NCI-H446 (cell line): ENCODE results near the gene SYN1.
"Not testable (repeated sequence)": the region's sequence is repeated elsewhere in the genome, so short reads cannot be mapped to it uniquely, and the experiment has no call there.

Experiments used
- DNase-seq, 2 experiments: peaks; one replicate each; lab custom pipeline; 2025; lab: John Stamatoyannopoulos, UW

SYN1 gene

DNA sequence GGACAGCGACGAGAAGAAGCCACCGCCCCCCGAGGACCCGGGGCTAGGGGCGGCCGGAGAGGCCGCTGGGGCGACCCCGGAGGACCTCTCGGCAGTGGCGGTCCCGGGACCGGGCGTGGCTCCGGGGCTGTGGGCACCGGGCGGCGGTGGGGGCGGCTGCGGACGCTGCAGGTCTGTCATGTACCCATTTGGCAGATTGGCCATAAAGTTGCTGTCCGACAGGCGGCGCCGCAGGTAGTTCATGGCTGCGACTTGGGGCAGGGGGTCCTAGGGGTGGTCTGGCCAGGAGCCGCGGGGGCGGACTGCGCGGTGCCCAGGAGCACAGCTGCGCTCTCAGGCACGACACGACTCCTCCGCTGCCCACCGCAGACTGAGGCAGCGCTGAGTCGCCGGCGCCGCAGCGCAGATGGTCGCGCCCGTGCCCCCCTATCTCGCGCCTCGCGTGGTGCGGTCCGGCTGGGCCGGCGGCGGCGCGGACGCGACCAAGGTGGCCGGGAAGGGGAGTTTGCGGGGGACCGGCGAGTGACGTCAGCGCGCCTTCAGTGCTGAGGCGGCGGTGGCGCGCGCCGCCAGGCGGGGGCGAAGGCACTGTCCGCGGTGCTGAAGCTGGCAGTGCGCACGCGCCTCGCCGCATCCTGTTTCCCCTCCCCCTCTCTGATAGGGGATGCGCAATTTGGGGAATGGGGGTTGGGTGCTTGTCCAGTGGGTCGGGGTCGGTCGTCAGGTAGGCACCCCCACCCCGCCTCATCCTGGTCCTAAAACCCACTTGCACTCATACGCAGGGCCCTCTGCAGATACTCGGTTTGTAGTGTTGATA, at the start of gene SYN1:
Gene SYN1, minus strand, starts transcription at position 372 of the 817 bp plus-strand sequence. Its CDS starts 129 bp downstream, at position 243.
- DNase-seq, result peak; percentile 8 to 86

- DNase-seq, result not testable (repeated sequence)
Observed at GRCh38 chrX:47665797-47666196, 46.1 kb upstream of the SYN1 start.

GRCh38 chrX:47664737-47665136, 45.1 kb upstream of the SYN1 start:
- DNase-seq, result no peak

DNA sequence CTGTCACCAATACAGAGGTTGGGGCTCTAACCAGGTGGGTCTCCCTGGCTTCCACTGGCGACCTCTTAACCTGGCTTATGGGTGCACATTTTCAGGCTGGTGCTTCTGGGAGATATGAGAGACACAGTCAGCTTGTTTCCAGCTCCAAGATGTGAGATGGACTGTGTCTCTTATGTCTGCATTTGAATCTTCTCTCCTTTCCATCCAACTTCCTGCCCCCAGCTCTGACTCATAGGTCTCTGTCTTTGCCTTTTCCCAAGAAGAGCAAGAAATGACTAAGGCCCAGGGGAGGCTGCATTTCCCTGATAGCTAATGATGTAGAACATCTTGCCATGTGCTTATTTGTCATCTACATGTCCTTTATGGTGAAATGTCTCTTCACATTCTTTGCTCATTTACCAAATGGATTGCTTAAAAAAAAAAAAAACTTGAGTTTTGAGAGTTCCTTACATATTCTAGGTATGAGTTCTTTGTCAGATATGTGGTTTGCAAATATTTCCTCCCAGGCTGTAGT, 42.5 kb upstream of the SYN1 start:
- DNase-seq, result no peak

DNA sequence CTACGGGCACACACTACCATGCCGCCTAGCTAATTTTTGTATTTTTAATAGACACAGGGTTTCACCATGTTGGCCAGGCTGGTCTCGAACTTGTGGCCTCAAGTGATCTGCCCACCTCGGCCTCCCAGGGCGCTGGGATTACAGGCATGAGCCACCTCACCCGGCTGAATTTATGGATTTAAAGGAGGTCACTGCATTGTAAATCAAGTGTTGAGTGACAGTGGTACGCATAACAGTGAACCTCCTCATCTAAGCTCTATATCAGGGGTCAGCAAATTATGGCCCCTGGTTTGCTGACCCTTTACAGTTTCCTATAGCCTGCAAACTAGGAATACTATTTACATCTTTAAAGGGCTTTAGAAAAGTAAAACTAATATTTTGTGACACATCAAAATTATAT, 41.9 kb upstream of the SYN1 start:
- no peak for DNase-seq

DNA sequence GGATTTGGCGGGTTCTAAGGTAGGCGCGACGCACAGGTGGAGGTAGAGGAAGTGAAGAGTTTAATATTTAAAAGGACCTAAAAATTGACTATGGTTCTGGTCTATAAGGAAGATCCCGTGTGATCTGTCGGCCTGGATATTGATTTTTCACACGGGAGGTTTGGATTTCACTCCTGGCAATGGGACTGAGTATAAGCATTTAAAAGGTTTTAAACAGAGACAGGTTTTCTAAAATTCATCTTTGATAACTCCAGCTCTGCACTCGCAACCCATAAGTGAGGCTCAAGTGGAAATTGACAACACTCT, 39.7 kb upstream of the SYN1 start:
- no peak for DNase-seq

GRCh38 chrX:47658684-47659420, 39.2 kb upstream of the SYN1 start, which contains the start of gene UXT:
TSS of gene UXT (minus strand) at chrX:47659180. CDS start at chrX:47658927, 253 bp downstream.
- DNase-seq, result peak; percentile 89 to 94

GRCh38 chrX:47658301-47658683, 38.6 kb upstream of the SYN1 start:
- no peak for DNase-seq

- no peak for DNase-seq
Observed at GRCh38 chrX:47651043-47651905, 31.6 kb upstream of the SYN1 start.

GRCh38 chrX:47650164-47651042, 30.7 kb upstream of the SYN1 start, which contains the start of gene ELK1:
TSS of gene ELK1 (minus strand) at chrX:47650563. CDS start at chrX:47641441, 9,122 bp downstream.
- DNase-seq, result peak; percentile 94 to 97

DNA sequence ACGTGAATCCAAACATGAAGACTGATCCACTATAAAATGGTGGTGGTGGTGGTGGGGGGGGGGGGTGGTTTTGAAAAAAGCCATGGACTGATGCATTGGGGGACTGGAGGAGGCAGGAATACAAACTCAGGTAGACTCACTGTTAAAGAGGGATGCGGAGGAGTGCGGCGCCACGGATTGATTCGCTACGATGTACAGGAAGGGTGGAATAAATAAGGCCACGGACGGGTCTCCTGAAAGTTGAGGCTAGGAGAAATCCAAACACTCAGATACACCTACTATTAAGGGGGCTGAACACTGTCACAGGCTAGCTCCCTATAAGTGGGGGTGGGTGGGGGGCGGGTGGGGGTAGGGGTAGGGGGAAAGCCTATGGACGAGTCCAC, 30.1 kb upstream of the SYN1 start:
- no peak for DNase-seq

DNA sequence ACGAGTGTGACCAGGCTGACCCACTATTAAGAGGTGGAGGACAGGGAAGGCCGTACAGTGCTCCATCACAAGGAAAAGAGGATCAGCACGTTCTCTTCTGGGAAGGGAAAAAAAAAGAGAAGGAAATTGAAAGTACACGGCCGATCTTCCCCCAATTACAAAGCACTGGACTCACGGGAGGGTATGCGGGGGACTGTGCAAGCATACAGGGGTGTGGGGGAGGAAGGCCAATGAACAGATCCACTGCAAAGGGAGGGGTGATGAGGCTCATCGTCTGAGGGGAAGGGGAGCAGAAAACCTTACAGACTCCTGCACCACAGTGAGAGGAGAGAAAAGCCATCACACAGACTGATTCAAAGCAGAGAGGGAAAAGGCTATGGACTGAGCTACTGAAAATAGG, 29.6 kb upstream of the SYN1 start:
- no peak for DNase-seq

GRCh38 chrX:47648376-47648775, 28.7 kb upstream of the SYN1 start:
- DNase-seq, result no peak

GRCh38 chrX:47646636-47647035, 27.0 kb upstream of the SYN1 start:
- no peak for DNase-seq

GRCh38 chrX:47645530-47645929, 25.9 kb upstream of the SYN1 start:
- DNase-seq, result no peak

DNA sequence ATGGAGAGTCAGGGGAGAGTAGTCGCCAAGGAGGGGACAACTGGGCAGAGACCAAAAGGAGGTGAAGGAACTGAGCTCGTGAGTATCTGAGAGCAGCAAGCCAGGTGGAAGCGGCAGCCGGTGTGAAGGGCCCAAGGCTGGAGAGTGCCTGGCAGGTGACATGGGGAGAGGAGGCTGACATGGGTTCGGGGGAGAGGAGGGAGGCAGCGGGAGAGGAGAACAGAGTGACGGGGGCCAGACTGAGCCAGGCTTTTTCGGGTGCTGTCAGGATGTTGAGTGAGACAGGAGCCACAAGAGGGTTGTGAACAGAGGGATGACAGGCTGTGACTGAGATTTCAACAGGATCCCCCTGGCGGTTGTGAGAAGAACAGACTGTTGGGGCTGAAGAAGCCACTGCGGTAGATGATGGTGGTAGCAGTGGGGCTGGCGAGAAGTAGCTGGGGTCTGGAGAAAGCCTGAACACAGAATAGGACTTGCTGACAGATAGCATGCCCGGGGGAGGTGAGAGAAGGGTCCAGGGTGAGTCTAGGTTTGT, 25.0 kb upstream of the SYN1 start:
- DNase-seq, result no peak

DNA sequence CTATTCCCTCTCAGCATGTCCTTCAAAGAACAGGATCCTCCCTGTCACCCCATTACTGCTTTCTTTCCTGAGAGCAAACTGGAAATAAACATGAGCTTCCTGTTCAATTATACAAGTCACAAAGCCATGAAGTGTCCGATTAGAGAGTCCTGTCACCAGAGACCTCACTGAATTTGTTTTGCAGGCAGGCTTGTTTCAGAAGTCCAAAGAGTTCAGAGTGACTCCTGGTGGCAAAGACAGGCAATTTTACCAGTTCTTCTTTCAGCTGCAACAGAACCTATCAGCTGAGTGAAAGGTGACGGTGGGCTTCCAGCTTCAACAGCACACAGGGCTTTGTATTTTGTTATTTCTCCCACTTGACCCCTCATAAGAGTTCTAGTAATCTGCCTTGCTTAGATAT, 24.3 kb upstream of the SYN1 start:
- DNase-seq, result no peak

DNA sequence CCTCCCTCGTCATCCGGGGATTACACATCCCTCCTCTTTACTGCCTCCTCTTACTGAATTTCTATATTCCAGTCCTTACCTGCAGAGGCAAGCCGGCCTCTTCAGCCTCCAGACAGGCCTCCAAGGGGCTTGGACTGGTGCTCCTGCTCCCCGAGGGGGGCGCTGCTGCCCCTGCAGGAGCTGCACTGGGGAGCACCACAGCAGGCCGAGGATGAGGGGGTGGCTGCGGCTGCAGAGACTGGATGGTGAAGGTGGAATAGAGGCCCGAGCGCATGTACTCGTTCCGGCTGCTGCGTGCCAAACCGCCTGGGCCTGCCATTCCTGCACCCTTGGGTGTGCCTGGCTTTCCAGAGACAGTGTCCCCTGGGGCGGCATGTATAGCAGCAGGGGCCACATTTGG, 19.2 kb upstream of the SYN1 start:
- no peak for DNase-seq

- no peak for DNase-seq
Observed at GRCh38 chrX:47637546-47638195, 18.0 kb upstream of the SYN1 start.

- DNase-seq, result no peak
Observed at GRCh38 chrX:47634871-47635575, 15.4 kb upstream of the SYN1 start.
